ENCODE results near the gene LIN7A. TPM values are rescaled to one million over a fixed set of nuclear protein-coding genes. Genes with fewer than 3 reads are reported as not detected.

The LIN7A gene
- total RNA-seq, 1 donor from 2014 or later: 0.51 TPM

DNA sequence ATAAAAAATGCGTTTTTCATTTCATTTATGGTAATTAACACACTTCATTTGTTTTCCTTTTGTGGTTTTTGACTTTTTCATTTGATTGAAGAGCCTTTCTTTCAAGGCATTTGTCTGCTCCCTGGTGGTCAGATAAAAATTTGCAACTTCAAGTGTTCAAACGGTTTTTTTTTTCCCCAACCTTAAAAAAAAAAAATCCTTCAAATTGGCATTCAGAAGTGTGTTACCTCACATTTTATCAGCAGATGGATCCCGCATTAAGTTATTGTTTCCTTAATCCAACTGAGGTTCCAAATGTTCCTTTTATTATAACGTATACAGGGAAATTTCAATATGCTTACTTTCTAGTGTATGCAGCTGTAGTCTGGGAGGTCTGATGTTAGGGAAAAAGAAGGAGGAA lies 173.9 kb downstream of the LIN7A start:
- Mint-ChIP-seq H3K4me3 (no peak overlapping the region), H3K9me3 (no peaks in the 10 kb centered on the region), H3K27me3 (no peaks in the 10 kb centered on the region), H3K36me3 (ENCODE audit: low read depth) (no peaks in the 10 kb centered on the region), H3K27ac (no peak overlapping the region), H3K4me1 (no peaks in the 10 kb centered on the region)
- intact Hi-C loops (cut with micrococcal nuclease): loop anchor here (2.0 kb wide), 1 partner anchor 351 kb away; no protein-coding TSS in a partner anchor
- DNase-seq: no peak

DNA sequence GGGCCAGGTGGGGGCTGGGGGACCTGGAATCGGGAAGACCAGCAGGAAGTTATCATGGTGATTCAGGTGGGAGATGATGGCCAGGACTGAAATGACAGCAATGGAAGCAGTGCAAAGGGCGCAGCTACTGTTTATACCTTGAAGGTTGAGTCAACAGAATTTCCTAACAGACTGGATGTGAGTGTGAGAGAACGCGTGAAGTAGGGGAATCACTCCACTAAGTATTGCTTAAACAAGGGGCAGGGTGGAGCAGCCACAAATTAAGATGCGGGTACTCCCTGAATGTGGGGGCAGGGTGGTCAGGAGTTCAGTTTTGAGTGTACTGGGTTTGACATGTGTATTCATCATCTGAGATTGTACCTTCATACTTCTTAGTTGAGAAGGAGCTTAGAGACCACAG lies 175.9 kb downstream of the LIN7A start:
- Mint-ChIP-seq H3K36me3 (ENCODE audit: low read depth) (no peaks in the 10 kb centered on the region), H3K27ac (no peak overlapping the region), H3K4me3 (no peak overlapping the region), H3K27me3 (no peaks in the 10 kb centered on the region), H3K9me3 (no peaks in the 10 kb centered on the region), H3K4me1 (no peaks in the 10 kb centered on the region)
- intact Hi-C loops (cut with micrococcal nuclease): loop anchor here (2.0 kb wide), 1 partner anchor 349 kb away; no protein-coding TSS in a partner anchor
- no peak for DNase-seq

DNA sequence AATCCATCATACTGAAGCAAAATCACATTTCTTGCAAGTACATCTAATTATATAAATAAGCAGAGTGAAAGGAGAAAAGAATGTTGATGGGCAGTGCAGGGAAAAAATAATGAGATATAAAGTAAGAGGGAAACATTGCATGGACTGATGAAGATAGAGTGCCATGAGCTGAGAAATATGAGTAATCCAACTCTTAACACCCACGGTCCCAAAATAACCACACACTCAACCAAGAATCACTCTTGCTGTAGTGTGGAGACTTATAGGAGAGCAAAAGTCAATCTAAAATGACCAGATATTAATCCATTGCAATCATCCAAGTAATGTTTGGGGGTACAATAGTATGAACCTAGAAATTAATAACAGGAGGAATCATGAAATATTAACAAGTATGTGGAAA lies 180.9 kb downstream of the LIN7A start:
- no peaks in the 10 kb centered on the region for H3K4me1 Mint-ChIP-seq

DNA sequence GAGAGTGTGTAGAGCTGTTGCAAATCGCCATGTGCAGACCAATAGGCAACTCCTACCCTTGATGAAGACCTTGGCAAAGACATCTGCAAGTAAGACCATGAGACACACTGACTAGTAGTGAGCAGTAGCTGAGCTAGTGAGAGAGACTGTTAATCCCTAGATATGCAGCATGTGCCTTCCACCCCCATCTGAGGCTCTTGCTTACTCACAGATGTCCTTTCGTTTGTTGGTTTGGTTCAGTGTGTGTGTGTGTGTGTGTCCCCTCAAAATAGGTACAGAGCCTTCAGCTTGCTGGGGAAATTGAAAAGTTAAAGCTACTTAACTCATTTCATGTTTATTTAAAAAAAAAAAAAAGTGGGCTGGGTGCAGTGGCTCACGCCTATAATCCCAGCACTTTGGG lies 183.5 kb downstream of the LIN7A start:
- H3K27me3 Mint-ChIP-seq: no peaks in the 10 kb centered on the region
- H3K27ac Mint-ChIP-seq: no peak overlapping the region

More for the DNA sequence above, 180.9 kb downstream of the LIN7A start:
- no peaks in the 10 kb centered on the region for H3K36me3 Mint-ChIP-seq (ENCODE audit: low read depth)
- H3K4me3 Mint-ChIP-seq: no peak overlapping the region
- no peak for DNase-seq
- intact Hi-C loops (cut with micrococcal nuclease): no loop called here
- no peaks in the 10 kb centered on the region for H3K9me3 Mint-ChIP-seq
- no peak overlapping the region for H3K27ac Mint-ChIP-seq
- H3K27me3 Mint-ChIP-seq: no peaks in the 10 kb centered on the region

DNA sequence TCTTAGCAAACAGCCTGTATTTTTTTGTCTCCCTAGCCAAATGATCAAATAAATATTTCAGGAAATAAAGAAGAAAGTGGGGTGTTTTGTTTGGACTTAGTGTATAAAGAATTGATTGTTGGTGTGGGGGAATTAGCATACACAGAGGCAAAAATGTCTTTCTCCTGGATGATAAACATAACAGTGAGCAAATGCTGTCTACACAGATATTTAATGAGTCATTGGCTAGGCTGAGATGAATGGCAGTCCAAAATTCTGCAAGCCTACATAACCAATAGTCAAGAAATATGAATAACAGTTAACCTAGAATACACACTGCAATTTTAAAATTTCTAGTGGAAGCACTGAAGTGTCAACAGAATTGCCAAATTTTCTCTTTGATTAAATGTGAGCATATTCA lies 185.3 kb downstream of the LIN7A start:
- H3K27me3 Mint-ChIP-seq: no peaks in the 10 kb centered on the region
- no peaks in the 10 kb centered on the region for H3K9me3 Mint-ChIP-seq
- H3K4me1 Mint-ChIP-seq: no peaks in the 10 kb centered on the region
- H3K27ac Mint-ChIP-seq: no peak overlapping the region
- H3K36me3 Mint-ChIP-seq (ENCODE audit: low read depth): no peaks in the 10 kb centered on the region
- no peak for DNase-seq
- intact Hi-C loops (cut with micrococcal nuclease): no loop called here
- H3K4me3 Mint-ChIP-seq: no peak overlapping the region

More for the DNA sequence above, 183.5 kb downstream of the LIN7A start:
- H3K36me3 Mint-ChIP-seq (ENCODE audit: low read depth): no peaks in the 10 kb centered on the region
- no peaks in the 10 kb centered on the region for H3K9me3 Mint-ChIP-seq
- H3K4me3 Mint-ChIP-seq: no peak overlapping the region
- H3K4me1 Mint-ChIP-seq: no peaks in the 10 kb centered on the region
- DNase-seq: no peak
- intact Hi-C loops (cut with micrococcal nuclease): no loop called here

DNA sequence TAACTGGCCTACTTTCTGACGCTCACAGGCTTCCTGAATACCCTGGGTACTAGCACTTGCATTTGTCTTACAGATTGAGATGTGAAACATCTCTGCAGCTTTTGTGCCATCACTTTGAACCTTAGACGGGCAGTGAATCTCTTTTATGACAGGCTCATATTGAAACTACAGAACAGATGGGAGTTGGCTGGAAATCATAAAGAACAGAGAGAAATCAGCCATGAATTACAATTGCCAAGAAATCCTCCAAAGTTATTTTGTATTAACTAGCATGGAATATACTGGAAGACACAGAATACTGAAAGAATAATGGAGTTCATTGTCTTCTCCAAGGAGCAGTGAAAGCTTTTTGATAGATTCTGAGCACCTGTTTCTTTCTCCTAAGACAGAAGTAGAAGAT lies 188.3 kb downstream of the LIN7A start:
- no peaks in the 10 kb centered on the region for H3K4me1 Mint-ChIP-seq
- intact Hi-C loops (cut with micrococcal nuclease): no loop called here
- no peaks in the 10 kb centered on the region for H3K9me3 Mint-ChIP-seq
- no peak overlapping the region for H3K27ac Mint-ChIP-seq
- no peak overlapping the region for H3K4me3 Mint-ChIP-seq
- no peaks in the 10 kb centered on the region for H3K27me3 Mint-ChIP-seq
- no peaks in the 10 kb centered on the region for H3K36me3 Mint-ChIP-seq (ENCODE audit: low read depth)
- no peak for DNase-seq

DNA sequence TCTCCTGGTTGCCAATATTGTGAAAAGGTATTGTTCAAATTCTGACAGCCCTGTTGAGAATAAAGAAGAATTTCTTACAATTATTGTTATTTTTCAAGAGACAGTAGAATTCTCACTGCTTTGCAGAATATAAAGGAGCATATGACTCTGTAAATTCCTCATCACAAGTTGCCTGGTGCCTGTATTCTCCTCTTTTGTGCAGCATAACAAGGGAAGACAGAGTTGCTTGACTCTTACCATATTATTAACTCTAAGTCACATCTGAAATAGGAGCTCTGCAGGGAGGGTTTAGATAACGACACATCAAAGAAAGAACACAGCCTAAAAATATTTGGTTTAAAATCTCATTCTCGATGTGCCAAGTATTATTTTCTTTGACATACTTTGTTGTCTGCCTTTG lies 189.9 kb downstream of the LIN7A start:
- Mint-ChIP-seq H3K9me3 (no peaks in the 10 kb centered on the region), H3K4me1 (no peaks in the 10 kb centered on the region), H3K27me3 (no peaks in the 10 kb centered on the region), H3K4me3 (no peak overlapping the region), H3K36me3 (ENCODE audit: low read depth) (no peaks in the 10 kb centered on the region), H3K27ac (no peak overlapping the region)
- intact Hi-C loops (cut with micrococcal nuclease): no loop called here
- DNase-seq: no peak

DNA sequence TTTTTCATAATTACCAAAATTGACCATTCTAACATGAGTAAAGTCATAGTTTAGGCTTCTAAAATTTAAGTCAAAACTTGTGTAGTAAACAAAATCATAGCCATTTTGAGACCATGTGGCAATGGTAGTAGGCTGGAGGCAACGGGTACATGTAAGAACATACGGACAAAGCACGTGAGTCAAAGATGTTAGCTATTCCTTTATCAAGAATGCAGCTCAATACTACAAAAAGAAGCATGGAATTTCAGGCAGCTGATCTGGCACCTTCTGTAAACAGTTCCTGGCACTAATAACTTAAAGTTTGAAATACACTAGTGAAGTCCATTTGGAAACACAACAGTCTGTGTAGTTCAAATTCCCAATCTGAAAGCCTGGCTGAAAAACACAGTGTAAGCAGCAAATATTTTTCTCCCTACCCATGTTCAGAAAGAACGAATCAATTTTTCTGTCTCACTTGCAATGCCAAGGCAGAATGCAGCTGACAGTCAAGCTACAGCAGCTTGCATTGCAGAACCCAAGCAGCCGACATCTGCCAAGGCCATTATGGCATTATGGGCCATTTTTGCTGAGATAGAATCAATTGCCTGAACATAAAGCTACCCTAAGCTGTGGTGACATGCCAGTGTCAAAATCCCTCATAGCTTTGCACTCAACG lies 191.8 kb downstream of the LIN7A start:
- intact Hi-C loops (cut with micrococcal nuclease): no loop called here
- H3K27ac Mint-ChIP-seq: no peak overlapping the region
- no peak for DNase-seq

More for the DNA sequence above, 191.8 kb downstream of the LIN7A start:
- Mint-ChIP-seq H3K9me3 (no peaks in the 10 kb centered on the region), H3K4me3 (no peak overlapping the region), H3K27me3 (no peaks in the 10 kb centered on the region), H3K4me1 (no peaks in the 10 kb centered on the region), H3K36me3 (ENCODE audit: low read depth) (no peaks in the 10 kb centered on the region)

Other genes starting within 250 kb of the LIN7A start
- not detected in 2 replicates for gene MYF6, start 230.3 kb downstream of the LIN7A start, total RNA-seq
- not detected in 2 replicates for gene MYF5, start 221.0 kb downstream of the LIN7A start, total RNA-seq
- not detected in 2 replicates for gene ACSS3, start 140.1 kb upstream of the LIN7A start, total RNA-seq

Data from activated CD4-positive, alpha-beta T cell treated with anti-CD3 and anti-CD28 coated beads, Interleukin-2, amount 10 ng/mL, durations not matched to agents 24 days and 14 days (primary cell).